AG10803 (cell line): ENCODE data around the gene SERPINF2.
"Not testable (repeated sequence)": the region's sequence is repeated elsewhere in the genome, so short reads cannot be mapped to it uniquely, and the experiment has no call there.

Experiments
- DNase-seq: peaks from one replicate; pipeline ENCODE4 v3.0.0; 2010; ENCODE audit warnings: low read depth
- H3K4me3 ChIP-seq: 2 replicates; pipeline ENCODE4 v1.5.1; 2011; ENCODE audit warnings: mild to moderate bottlenecking, low read length, control low read depth
- CTCF ChIP-seq: conservative IDR thresholded peaks from 2 replicates; pipeline ENCODE4 v1.5.1; 2011; ENCODE audit warnings: mild to moderate bottlenecking, low read length, control low read depth, inconsistent platforms

The SERPINF2 gene

GRCh38 chr17:1759529-1759928 is 16.9 kb downstream of the SERPINF2 start:
- TF ChIP-seq CTCF = no peak
- DNase-seq = no peak
- H3K4me3 ChIP-seq = no peak overlapping the region

GRCh38 chr17:1762233-1762900 is 19.7 kb downstream of the SERPINF2 start:
- peak; percentile 52 for DNase-seq
- no peak for TF ChIP-seq CTCF
- H3K4me3 ChIP-seq = peak overlapping the region; percentile 73

GRCh38 chr17:1762901-1763898 is 20.5 kb downstream of the SERPINF2 start:
- TF ChIP-seq CTCF = no peak
- DNase-seq = peak; percentile 85
- peak overlapping the region; percentile 73 for H3K4me3 ChIP-seq

- DNase-seq = peak; percentile 94
- peak overlapping the region; percentile 73 for H3K4me3 ChIP-seq
- TF ChIP-seq CTCF = no peak
Measured at GRCh38 chr17:1764284-1764683, 21.6 kb downstream of the SERPINF2 start.

GRCh38 chr17:1764705-1765104 is 22.0 kb downstream of the SERPINF2 start:
- DNase-seq = not testable (repeated sequence)
- peak overlapping the region; percentile 73; the same call in 1 of the 2 replicates for H3K4me3 ChIP-seq

- H3K4me3 ChIP-seq = no peak overlapping the region
- TF ChIP-seq CTCF = no peak
- no peak for DNase-seq
Measured at GRCh38 chr17:1765576-1765975, 22.9 kb downstream of the SERPINF2 start.

GRCh38 chr17:1766382-1767135 is 23.9 kb downstream of the SERPINF2 start:
- DNase-seq = no peak
- TF ChIP-seq CTCF = no peak
- H3K4me3 ChIP-seq = no peak overlapping the region
